Panc1 (cell line): ENCODE data around the gene RALB.

Experiments used
- POLR2AphosphoS5 ChIP-seq: IDR thresholded peaks from 2 replicates; pipeline ENCODE4 v1.6.1; 2012; ENCODE audit warnings: mild to moderate bottlenecking, low read depth, low read length, moderate library complexity
- SIN3A ChIP-seq: IDR thresholded peaks from 2 replicates; pipeline ENCODE4 v1.6.1; 2012; ENCODE audit warnings: low read depth, mild to moderate bottlenecking, low read length, moderate library complexity, borderline replicate concordance; ENCODE audit not compliant: insufficient read depth
- TCF7L2 ChIP-seq: IDR thresholded peaks from 2 replicates; pipeline ENCODE4 v1.6.1; 2011; ENCODE audit warnings: mild to moderate bottlenecking, low read depth, low read length, inconsistent platforms
- TF ChIP-seq, protein P1 (sequence below): fragments of 450-650 bp; IDR thresholded peaks from 2 replicates; pipeline ENCODE4 v1.5.1; 2017; ENCODE audit warnings: mild to moderate bottlenecking

DNA sequence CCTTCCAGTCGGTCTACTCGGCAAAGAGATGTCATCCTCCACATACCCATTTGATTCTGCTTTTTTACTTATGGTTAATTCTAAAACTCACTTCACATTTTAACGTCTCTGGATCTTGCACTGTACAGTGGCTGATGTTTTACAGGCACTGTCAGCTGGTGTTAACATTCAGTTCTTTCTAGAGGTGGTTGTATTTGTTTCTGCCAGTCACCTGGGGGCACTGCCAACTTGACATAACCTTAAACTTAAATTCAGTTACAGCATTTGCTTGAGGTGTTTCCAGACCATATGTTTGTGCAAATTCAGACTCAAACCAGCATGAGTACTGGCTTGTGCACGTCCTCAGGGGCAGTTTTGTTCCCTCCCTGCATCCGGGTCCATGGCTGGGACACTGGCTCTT, 24.1 kb upstream of the RALB start:
- TF ChIP-seq TCF7L2: no peak
- TF ChIP-seq SIN3A: no peak
- TF ChIP-seq, protein P1, sequence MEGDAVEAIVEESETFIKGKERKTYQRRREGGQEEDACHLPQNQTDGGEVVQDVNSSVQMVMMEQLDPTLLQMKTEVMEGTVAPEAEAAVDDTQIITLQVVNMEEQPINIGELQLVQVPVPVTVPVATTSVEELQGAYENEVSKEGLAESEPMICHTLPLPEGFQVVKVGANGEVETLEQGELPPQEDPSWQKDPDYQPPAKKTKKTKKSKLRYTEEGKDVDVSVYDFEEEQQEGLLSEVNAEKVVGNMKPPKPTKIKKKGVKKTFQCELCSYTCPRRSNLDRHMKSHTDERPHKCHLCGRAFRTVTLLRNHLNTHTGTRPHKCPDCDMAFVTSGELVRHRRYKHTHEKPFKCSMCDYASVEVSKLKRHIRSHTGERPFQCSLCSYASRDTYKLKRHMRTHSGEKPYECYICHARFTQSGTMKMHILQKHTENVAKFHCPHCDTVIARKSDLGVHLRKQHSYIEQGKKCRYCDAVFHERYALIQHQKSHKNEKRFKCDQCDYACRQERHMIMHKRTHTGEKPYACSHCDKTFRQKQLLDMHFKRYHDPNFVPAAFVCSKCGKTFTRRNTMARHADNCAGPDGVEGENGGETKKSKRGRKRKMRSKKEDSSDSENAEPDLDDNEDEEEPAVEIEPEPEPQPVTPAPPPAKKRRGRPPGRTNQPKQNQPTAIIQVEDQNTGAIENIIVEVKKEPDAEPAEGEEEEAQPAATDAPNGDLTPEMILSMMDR: no peak
- no peak for TF ChIP-seq POLR2AphosphoS5
